HuH-7.5 (cell line): ENCODE results near the gene NUDT11.
"Not testable (repeated sequence)": the region's sequence is repeated elsewhere in the genome, so short reads cannot be mapped to it uniquely, and the experiment has no call there.

Experiments
- DNase-seq: peaks from one replicate; pipeline ENCODE4 v3.0.0; 2011; ENCODE audit warnings: low spot score

NUDT11 gene

GRCh38 chrX:51496501-51497291 lies at the start of gene NUDT11:
Gene NUDT11 (minus strand): TSS chrX:51496592. CDS start chrX:51496444, 148 bp downstream.
- no peak for DNase-seq

GRCh38 chrX:51520393-51520792 lies 24.0 kb upstream of the NUDT11 start:
- DNase-seq: no peak

- DNase-seq: not testable (repeated sequence)
Observed at GRCh38 chrX:51519131-51519530, 22.7 kb upstream of the NUDT11 start.

- no peak for DNase-seq
Observed at GRCh38 chrX:51507551-51507950, 11.2 kb upstream of the NUDT11 start.

GRCh38 chrX:51495701-51496488 lies 497 bp downstream of the NUDT11 start:
- not testable (repeated sequence) for DNase-seq

GRCh38 chrX:51494409-51494808 lies 2.0 kb downstream of the NUDT11 start:
- no peak for DNase-seq

- DNase-seq: no peak
Observed at GRCh38 chrX:51487960-51488267, 8.5 kb downstream of the NUDT11 start.

- no peak for DNase-seq
Observed at GRCh38 chrX:51484616-51485015, 11.8 kb downstream of the NUDT11 start.

- not testable (repeated sequence) for DNase-seq
Observed at GRCh38 chrX:51482411-51482810, 14.0 kb downstream of the NUDT11 start.

- DNase-seq: no peak
Observed at GRCh38 chrX:51476930-51477329, 19.5 kb downstream of the NUDT11 start.

GRCh38 chrX:51463322-51463721 lies 33.1 kb downstream of the NUDT11 start:
- DNase-seq: no peak

- DNase-seq: no peak
Observed at GRCh38 chrX:51461053-51462044, 35.0 kb downstream of the NUDT11 start.

GRCh38 chrX:51459125-51459524 lies 37.3 kb downstream of the NUDT11 start:
- no peak for DNase-seq

- no peak for DNase-seq
Observed at GRCh38 chrX:51456814-51457213, 39.6 kb downstream of the NUDT11 start.

GRCh38 chrX:51456246-51456645 lies 40.1 kb downstream of the NUDT11 start:
- no peak for DNase-seq

GRCh38 chrX:51440365-51440764 lies 56.0 kb downstream of the NUDT11 start:
- DNase-seq: no peak
